NCI-H1105 (cell line): Measurements from ENCODE around the gene RNU1-4.
"Not testable (repeated sequence)": the region's sequence is repeated elsewhere in the genome, so short reads cannot be mapped to it uniquely, and the experiment has no call there.

Experiments
- DNase-seq: peaks from one replicate; lab custom pipeline; 2025; lab: John Stamatoyannopoulos, UW

RNU1-4 gene

GRCh38 chr1:16728243-16728949 is 11.9 kb upstream of the RNU1-4 start:
- not testable (repeated sequence) for DNase-seq

- not testable (repeated sequence) for DNase-seq
Observed at GRCh38 chr1:16732254-16732896, 7.9 kb upstream of the RNU1-4 start.

GRCh38 chr1:16741230-16741629 is 914 bp downstream of the RNU1-4 start:
- not testable (repeated sequence) for DNase-seq

GRCh38 chr1:16747660-16748059 is 7.3 kb downstream of the RNU1-4 start:
- DNase-seq: not testable (repeated sequence)

- DNase-seq: not testable (repeated sequence)
Observed at GRCh38 chr1:16748710-16749109, 8.4 kb downstream of the RNU1-4 start.

- not testable (repeated sequence) for DNase-seq
Observed at GRCh38 chr1:16749910-16750888, 9.9 kb downstream of the RNU1-4 start.

GRCh38 chr1:16752770-16753169 is 12.5 kb downstream of the RNU1-4 start:
- DNase-seq: not testable (repeated sequence)

GRCh38 chr1:16755385-16755784 is 15.1 kb downstream of the RNU1-4 start:
- not testable (repeated sequence) for DNase-seq

- DNase-seq: not testable (repeated sequence)
Observed at GRCh38 chr1:16755932-16756331, 15.6 kb downstream of the RNU1-4 start.

- not testable (repeated sequence) for DNase-seq
Observed at GRCh38 chr1:16757574-16757973, 17.3 kb downstream of the RNU1-4 start.

- not testable (repeated sequence) for DNase-seq
Observed at GRCh38 chr1:16758060-16758459, 17.7 kb downstream of the RNU1-4 start.

GRCh38 chr1:16759041-16759493 is 18.8 kb downstream of the RNU1-4 start:
- DNase-seq: not testable (repeated sequence)

GRCh38 chr1:16759650-16760455 is 19.5 kb downstream of the RNU1-4 start:
- not testable (repeated sequence) for DNase-seq

- DNase-seq: not testable (repeated sequence)
Observed at GRCh38 chr1:16760456-16760765, 20.1 kb downstream of the RNU1-4 start.

- not testable (repeated sequence) for DNase-seq
Observed at GRCh38 chr1:16760801-16761200, 20.5 kb downstream of the RNU1-4 start.

GRCh38 chr1:16764248-16764819 is 24.0 kb downstream of the RNU1-4 start:
- not testable (repeated sequence) for DNase-seq

- DNase-seq: not testable (repeated sequence)
Observed at GRCh38 chr1:16764820-16765655, 24.7 kb downstream of the RNU1-4 start.

GRCh38 chr1:16765731-16766605 is 25.7 kb downstream of the RNU1-4 start:
- DNase-seq: not testable (repeated sequence)

GRCh38 chr1:16766689-16767256 is 26.5 kb downstream of the RNU1-4 start:
- not testable (repeated sequence) for DNase-seq
